ENCODE data around the gene ZACN. TPM values are rescaled to one million over a fixed set of nuclear protein-coding genes. Genes with fewer than 3 reads are reported as not detected.

ZACN gene
- polyA plus RNA-seq, 1 of the 3 experiments (the other 2 are of a cell fraction): not detected

GRCh38 chr17:76082326-76083251 is 3.6 kb downstream of the ZACN start:
- CTCF ChIA-PET: interaction anchor here (0.8 to 3.0 kb wide), 6 partner anchors 9 to 197 kb away, joined by 3 to 21 read pairs (median 6); no protein-coding TSS in a partner anchor

GRCh38 chr17:76083536-76084182 is 4.7 kb downstream of the ZACN start:
- ChIA-PET CTCF (interaction anchor here (0.8 to 0.9 kb wide), 3 partner anchors 178 to 196 kb away, joined by 3 to 6 read pairs (median 5); no protein-coding TSS in a partner anchor), POLR2A (interaction anchor here (0.6 to 0.9 kb wide), 2 partner anchors 9 to 211 kb away, joined by 3 to 4 read pairs; no protein-coding TSS in a partner anchor)
- no peak overlapping the region for H3K4me2 ChIP-seq
- DNase-seq: peak; percentile 27
- no peak overlapping the region for H3K9ac ChIP-seq
- no peak overlapping the region for H3K4me3 ChIP-seq (ENCODE audit: low read depth in 2 of 2, low read length in 1 of 2)
- peaks cover 24 to 62% of the 10 kb centered on the region in 2 experiments for H3K36me3 ChIP-seq (replicated peaks in 1 of 2; ENCODE audit: control insufficient read depth in 1 of 2, insufficient read depth in 2 of 2, low read length in 1 of 2)
- peaks cover 0 to 23% of the 10 kb centered on the region in 2 experiments; a peak in 1 of 4 replicates for H3K4me1 ChIP-seq (ENCODE audit: control insufficient read depth in 1 of 2, insufficient read depth in 2 of 2, low read depth in 1 of 2, low read length in 1 of 2)
- TF ChIP-seq MEF2A (IDR thresholded peaks at IDR 0.05; ENCODE audit: borderline replicate concordance, low read depth): no peak
- no peak for TF ChIP-seq CHD2 (IDR thresholded peaks at IDR 0.05; ENCODE audit: low read length, partially characterized antibody)
- peaks cover 18% of the 10 kb centered on the region for H3F3A ChIP-seq (replicated peaks; ENCODE audit: insufficient read depth)
- H4K20me1 ChIP-seq (ENCODE audit: insufficient read depth): no peaks in the 10 kb centered on the region; the same call in 1 of the 2 replicates
- H3K27ac ChIP-seq (ENCODE audit: low read depth in 2 of 2, low read length in 1 of 2): no peak overlapping the region
- peaks cover 20% of the 10 kb centered on the region for H3K27me3 ChIP-seq (ENCODE audit: insufficient read depth)
- H3K9me2 ChIP-seq: no peaks in the 10 kb centered on the region
- H3K9me3 ChIP-seq: no peaks in the 10 kb centered on the region
- no peaks in the 10 kb centered on the region for H3K79me2 ChIP-seq (ENCODE audit: insufficient read depth)
- WGBS (ENCODE audit: low lambda C conversion rate): 89% methylated on average over 13 of the region's 15 CpGs
- no peak overlapping the region for H2AFZ ChIP-seq (ENCODE audit: low read depth)

More at GRCh38 chr17:76082326-76083251, 3.6 kb downstream of the ZACN start:
- no peaks in the 10 kb centered on the region for H3K79me2 ChIP-seq (ENCODE audit: insufficient read depth)
- peaks cover 0 to 23% of the 10 kb centered on the region in 2 experiments; a peak in 1 of 4 replicates for H3K4me1 ChIP-seq (ENCODE audit: control insufficient read depth in 1 of 2, insufficient read depth in 2 of 2, low read depth in 1 of 2, low read length in 1 of 2)
- no peaks in the 10 kb centered on the region; the same call in 1 of the 2 replicates for H4K20me1 ChIP-seq (ENCODE audit: insufficient read depth)
- WGBS (ENCODE audit: low lambda C conversion rate): 90% methylated on average over 18 of the region's 20 CpGs
- H2AFZ ChIP-seq (ENCODE audit: low read depth): no peak overlapping the region
- no peaks in the 10 kb centered on the region for H3K9me2 ChIP-seq
- no peak overlapping the region for H3K9ac ChIP-seq
- peak; percentile 38 for DNase-seq
- H3K27ac ChIP-seq (ENCODE audit: low read depth in 2 of 2, low read length in 1 of 2): no peak overlapping the region
- POLR2A ChIA-PET: interaction anchor here (0.6 to 3.4 kb wide), 2 partner anchors 10 to 84 kb away, joined by 3 to 20 read pairs; no protein-coding TSS in a partner anchor
- H3K27me3 ChIP-seq (ENCODE audit: insufficient read depth): peaks cover 31% of the 10 kb centered on the region
- no peak overlapping the region for H3K4me2 ChIP-seq
- peaks cover 24 to 51% of the 10 kb centered on the region in 2 experiments for H3K36me3 ChIP-seq (replicated peaks in 1 of 2; ENCODE audit: control insufficient read depth in 1 of 2, insufficient read depth in 2 of 2, low read length in 1 of 2)
- H3F3A ChIP-seq (replicated peaks; ENCODE audit: insufficient read depth): peaks cover 19% of the 10 kb centered on the region
- TF ChIP-seq FOXJ3 (CRISPR knock-in tag; IDR thresholded peaks at IDR 0.05) (no peak), FOXM1 (IDR thresholded peaks at IDR 0.05; ENCODE audit: low read depth) (no peak), JUND (IDR thresholded peaks at IDR 0.05) (no peak), GATA2 (CRISPR knock-in tag; IDR thresholded peaks at IDR 0.05) (no peak), NFIC (IDR thresholded peaks at IDR 0.05; ENCODE audit: borderline replicate concordance) (peak; percentile 63; the same call in 1 of the 2 replicates)
- H3K9me3 ChIP-seq: no peaks in the 10 kb centered on the region
- no peak overlapping the region for H3K4me3 ChIP-seq (ENCODE audit: low read depth in 2 of 2, low read length in 1 of 2)
